Activated CD4-positive, alpha-beta T cell treated with anti-CD3 and anti-CD28 coated beads, Interleukin-10, Interleukin-2, amounts not matched to agents 100 ng/mL and 50 ng/mL, durations not matched to agents 16 hours and 8 hours (primary cell): ENCODE data around the gene FGA.

Experiments used
- DNase-seq: peaks from one replicate; pipeline ENCODE4 v3.0.0-alpha.2; 2020

The FGA gene

GRCh38 chr4:154590329-154591006 is at the start of gene FGA:
Gene FGA, minus strand, starts transcription at chr4:154590742. Its CDS starts 55 bp downstream, at chr4:154590687.
- DNase-seq = no peak

DNA sequence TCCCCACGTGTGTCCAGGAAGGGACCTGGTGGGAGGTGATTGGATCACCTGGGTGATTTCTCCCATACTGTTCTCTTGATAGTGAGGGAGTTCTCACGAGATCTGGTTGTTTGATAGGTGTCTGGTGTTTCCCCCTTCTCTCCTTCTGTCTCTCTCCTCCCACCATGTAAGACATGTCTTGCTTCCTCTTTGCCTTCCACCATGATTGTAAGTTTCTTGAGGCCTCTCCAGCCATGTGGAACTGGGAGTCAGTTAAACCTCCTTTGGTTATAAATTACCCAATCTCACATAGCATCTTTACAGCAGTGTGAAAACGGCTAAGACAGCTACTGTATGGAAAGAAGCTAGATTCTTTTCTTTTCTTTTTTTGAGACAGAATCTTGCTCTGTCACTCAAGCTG is 43.5 kb upstream of the FGA start:
- DNase-seq = no peak

DNA sequence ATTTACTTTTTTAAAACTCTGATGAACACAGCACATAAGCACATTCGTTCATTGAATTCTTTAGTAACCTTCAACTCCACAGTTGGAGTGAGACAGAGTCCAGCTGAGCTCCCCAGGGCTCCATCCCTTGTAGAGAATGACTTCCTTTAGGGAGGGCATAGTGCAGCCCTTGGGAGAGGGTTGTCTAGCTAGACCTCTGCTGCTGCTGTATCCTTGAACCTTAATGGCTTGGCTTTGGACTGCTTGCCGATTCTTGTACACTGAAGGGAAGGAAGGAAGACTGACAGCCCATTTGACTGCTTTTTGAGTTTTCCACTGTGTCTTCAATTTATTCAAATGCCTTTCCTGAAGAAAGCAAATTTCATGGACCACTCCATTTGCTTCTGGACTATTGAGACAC is 41.3 kb upstream of the FGA start:
- DNase-seq = no peak

GRCh38 chr4:154630324-154630723 is 39.8 kb upstream of the FGA start:
- DNase-seq = no peak

- DNase-seq = peak; percentile 73
Measured at GRCh38 chr4:154626793-154627484, 36.4 kb upstream of the FGA start.

DNA sequence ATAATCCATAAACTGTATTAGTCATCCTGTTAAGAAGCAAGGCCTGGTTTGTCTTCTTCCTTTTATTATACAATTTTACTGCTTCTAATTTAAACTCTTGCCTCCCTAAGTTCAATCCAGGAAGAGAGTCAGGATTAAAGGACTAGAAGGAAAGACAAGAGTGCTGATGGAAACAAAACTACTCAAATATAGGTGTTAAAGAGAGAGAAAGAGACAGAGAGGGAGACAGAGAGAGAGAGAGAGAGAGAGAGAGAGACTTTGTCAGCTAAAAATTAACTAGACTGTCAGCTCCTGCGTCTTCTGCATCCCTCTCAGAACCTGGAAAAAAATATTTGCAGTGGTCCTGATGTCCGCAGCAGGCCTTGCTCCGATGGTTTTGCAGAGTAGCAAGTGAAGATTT is 35.4 kb upstream of the FGA start:
- no peak for DNase-seq

- no peak for DNase-seq
Measured at GRCh38 chr4:154623995-154624394, 33.5 kb upstream of the FGA start.

GRCh38 chr4:154623436-154623835 is 32.9 kb upstream of the FGA start:
- DNase-seq = no peak

DNA sequence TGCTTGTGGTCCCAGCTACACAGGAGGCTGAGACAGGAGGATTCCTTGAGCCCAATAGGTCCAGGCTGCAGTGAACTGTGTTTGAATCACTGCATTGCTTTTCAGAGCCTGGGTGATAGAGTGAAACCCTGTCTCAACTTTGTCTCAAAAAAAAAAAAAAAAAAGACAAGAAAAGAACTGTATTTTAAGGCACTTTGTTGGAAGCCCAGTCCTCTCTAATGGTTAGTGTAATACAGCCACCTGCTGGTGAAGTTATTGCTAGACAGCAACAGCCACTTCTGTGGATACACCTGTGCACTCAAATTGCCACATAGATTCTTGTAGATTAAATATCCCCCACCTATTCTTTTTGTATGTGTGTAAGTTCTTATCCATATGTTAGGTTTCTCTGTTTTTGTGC is 32.1 kb upstream of the FGA start:
- DNase-seq = peak; percentile 49

DNA sequence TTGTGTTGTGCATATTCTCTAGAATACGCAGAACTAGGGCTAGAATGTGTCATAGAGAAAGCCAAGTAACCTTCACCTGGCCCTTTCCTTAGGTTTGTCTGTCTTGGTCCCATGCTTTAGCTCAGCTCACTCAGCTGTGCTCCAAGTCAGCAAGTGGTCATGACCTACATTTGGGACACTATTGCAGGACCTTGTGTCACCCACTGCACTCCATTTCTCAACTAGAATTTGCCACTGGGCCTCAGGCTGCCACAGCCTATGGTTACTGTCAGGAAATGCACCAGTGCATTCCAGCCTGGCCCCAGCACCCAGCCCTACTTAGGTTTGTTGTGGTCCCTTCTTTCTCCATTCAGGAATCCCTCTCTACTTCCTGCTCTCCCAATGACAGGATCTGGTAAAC is 29.6 kb upstream of the FGA start:
- no peak for DNase-seq

- DNase-seq = peak; percentile 61
Measured at GRCh38 chr4:154618708-154619315, 28.3 kb upstream of the FGA start.

DNA sequence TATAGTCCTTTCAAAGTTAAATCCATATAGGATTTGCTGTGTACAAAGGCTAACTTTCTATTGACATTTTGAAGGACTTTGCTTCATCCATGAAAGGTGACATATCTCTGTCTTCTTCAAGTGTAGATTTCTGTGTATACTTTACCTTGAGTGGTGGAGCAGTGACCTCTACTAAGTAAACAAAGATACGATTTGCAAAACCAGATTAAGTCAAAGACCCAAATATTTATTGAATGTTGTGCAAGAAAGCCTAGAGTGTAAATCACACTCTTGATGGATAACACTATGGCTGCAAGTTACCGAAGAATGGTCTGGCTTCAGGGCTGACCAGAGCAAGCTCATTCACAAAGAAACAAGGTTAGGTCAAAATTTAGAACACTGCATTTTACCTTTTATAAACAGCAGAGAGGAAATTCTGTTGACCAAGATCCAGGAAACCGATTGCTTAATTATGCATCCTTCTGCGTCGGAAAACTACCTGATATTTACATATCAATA is 27.3 kb upstream of the FGA start:
- no peak for DNase-seq

DNA sequence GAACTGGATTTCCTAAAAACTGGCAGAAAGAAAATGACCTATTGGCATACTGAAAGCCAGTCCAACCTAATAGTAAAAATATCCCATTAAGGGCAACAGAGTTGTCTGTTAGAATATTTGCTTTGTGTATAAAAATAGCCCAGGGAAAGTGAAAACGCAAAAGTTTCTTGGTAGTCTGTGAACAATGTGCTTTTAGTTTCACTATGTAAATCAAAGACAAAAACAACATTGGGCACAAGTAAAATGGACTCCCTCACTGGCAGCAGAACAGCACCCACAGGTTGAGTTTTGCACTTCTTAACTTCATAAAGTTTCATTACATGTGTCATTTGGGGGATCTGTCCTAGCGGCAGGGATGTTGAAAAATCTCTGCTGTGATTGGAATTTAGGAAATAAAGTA is 26.2 kb upstream of the FGA start:
- DNase-seq = peak; percentile 4

GRCh38 chr4:154616287-154616686 is 25.7 kb upstream of the FGA start:
- DNase-seq = no peak

- DNase-seq = no peak
Measured at GRCh38 chr4:154615211-154615610, 24.7 kb upstream of the FGA start.

DNA sequence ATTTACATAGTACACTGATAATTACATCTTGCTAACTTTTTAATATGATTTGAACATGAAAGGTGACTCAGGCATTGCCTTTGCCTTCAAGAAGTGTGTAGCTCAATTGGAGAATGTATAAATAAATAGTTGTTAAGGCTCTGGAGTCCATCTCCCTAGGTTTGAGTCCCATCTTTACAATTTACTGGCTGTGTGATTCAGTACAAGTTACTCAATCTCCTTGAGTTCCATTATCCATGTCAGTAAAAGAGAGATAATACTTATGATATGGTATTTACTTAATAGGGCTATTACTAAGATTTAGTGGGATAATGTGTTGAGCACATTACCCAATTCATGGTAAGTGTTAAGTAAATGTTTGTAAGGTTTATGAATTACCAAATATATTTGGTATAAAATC is 23.8 kb upstream of the FGA start:
- DNase-seq = no peak

DNA sequence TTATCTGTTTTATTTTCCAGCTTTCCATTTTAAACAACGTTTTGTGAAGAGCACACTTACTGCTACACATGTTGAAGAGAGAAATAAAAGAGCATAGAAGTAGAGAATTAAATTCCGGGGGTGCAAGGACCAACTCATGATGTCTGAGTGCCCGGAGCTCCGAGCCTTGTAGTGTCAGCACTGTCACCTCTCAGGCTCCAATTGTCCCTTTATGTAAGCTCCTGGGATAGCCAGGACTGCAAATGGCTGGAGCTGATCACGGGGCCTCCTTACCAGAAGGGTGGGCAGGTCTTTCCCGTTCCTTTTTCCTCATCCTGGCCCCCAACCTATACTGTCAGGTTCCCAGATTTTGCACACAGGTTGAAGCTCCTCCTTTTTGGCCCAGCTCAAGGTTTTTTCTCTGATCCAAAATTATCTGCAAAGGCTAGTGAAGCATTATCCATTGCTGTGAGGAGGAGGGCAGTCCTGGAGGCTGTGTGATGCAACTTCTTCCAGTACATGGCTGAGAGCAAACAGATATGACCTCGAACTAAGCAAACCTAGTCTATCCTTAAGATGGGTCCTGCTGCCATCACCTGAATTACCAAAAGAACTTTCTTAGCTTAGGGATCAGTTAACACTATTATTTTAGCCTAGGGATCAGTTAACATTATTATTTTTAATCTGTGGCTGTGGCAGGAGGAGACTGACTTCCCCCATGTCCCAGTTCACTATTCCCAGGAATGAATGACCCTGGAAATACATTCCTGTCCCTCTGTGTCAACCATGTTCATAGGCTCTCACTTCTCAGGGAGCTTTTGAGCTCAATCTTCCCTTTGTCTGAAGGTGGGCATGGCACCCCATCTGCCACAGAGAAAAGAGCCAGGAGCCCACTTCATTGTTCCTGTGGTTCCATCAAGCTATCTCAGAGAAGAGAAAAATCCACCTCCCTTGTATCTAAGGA is 22.2 kb upstream of the FGA start, which contains the start of gene FGG:
TSS of gene FGG (minus strand) at position 185 of the 943 bp plus-strand sequence. CDS start at position 138, 47 bp downstream.
- no peak for DNase-seq

GRCh38 chr4:154611833-154612232 is 21.3 kb upstream of the FGA start:
- DNase-seq = no peak

DNA sequence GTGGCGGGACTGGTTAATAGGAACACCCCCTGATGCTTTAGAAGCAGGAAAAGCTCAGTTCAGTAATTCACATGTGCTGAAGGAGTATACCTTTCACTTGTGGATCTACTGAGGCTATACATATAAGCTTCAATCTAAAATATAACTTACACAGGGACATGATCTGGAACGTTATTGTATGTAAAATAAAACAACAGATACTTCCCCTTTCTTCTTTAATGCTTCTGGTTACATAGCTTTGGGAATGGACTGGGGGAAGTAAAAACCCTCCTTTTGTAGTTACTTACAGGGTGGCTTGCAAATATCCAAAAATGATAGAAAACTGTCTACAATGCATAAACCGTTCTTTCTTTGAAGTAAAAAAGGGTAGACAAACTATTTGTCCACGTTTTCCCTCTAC is 20.0 kb upstream of the FGA start:
- DNase-seq = no peak

GRCh38 chr4:154609532-154609931 is 19.0 kb upstream of the FGA start:
- DNase-seq = no peak

DNA sequence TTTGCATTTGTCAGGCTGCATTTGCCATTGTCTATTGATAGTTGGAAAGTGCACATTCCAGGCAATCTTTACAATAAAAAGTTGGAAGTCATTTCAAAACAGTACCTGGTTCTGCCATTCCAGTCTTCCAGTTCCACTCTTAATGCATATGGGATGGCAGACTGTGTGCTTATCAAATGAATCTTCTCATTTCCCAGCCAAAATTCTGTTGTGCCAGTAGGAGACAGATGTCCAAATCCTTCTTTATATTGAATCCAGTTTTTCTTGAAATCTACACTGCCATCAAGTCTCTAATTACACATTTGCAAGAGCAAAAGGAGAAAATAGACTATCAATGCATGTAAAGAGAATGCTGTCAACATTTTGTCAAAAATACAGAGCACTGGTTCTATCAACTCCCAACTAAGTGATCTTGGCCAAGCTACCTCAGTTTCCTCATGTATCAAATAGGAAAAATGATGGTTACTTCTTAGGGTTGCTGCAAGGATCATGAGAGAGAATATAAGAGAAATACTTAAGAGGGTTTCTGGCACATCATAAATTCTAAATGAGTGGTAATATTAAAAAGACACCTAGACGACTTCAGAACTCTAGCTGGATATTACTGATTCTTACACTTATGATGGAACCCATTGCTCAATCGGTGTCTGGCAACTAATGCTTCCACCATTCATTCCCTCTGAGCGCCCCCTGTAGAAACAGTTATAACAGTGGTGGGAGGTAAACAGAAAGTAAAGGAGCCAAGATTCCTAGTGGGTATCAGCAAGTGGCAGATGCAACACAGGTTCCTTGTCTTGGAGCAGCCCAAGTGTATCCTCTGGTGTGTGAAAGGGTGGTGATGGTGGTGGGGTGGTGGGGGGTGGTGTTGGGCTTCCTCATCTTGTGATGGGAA is 18.1 kb upstream of the FGA start:
- no peak for DNase-seq
